KOPT-K1 (cell line): ENCODE results near the gene TMEM132C.

Experiments
- H3K27ac ChIP-seq: fragments of 200-600 bp; sonication (generic); 2 replicates; pipeline ENCODE4 v1.5.1; 2016; ENCODE audit warnings: antibody characterized with exemption, mild to moderate bottlenecking, low read depth, low read length; ENCODE audit not compliant: poor library complexity, severe bottlenecking
- H3K36me3 ChIP-seq: fragments of 200-600 bp; sonication (generic); 2 replicates; pipeline ENCODE4 v1.5.1; 2017; ENCODE audit warnings: antibody characterized with exemption, mild to moderate bottlenecking, low read length, moderate library complexity; ENCODE audit not compliant: insufficient read depth
- H3K9me3 ChIP-seq: fragments of 200-600 bp; sonication (generic); 2 replicates; pipeline ENCODE4 v1.5.1; 2017; ENCODE audit warnings: antibody characterized with exemption, low read length, mild to moderate bottlenecking; ENCODE audit not compliant: insufficient read depth, poor library complexity, severe bottlenecking

Gene TMEM132C

GRCh38 chr12:128619263-128619662 is 352.3 kb downstream of the TMEM132C start:
- Histone ChIP-seq H3K9me3 (no peaks in the 10 kb centered on the region), H3K27ac (no peak overlapping the region), H3K36me3 (no peaks in the 10 kb centered on the region)

- Histone ChIP-seq H3K36me3 (no peaks in the 10 kb centered on the region), H3K9me3 (no peaks in the 10 kb centered on the region), H3K27ac (no peak overlapping the region)
These were observed 354.3 kb downstream of the TMEM132C start for GRCh38 chr12:128621304-128621703.

GRCh38 chr12:128623748-128624147 is 356.8 kb downstream of the TMEM132C start:
- no peak overlapping the region for H3K27ac ChIP-seq
- no peaks in the 10 kb centered on the region for H3K36me3 ChIP-seq
- no peaks in the 10 kb centered on the region for H3K9me3 ChIP-seq

- no peaks in the 10 kb centered on the region for H3K9me3 ChIP-seq
- no peak overlapping the region for H3K27ac ChIP-seq
These were observed 359.9 kb downstream of the TMEM132C start for GRCh38 chr12:128626808-128627320.

GRCh38 chr12:128627659-128628058 is 360.7 kb downstream of the TMEM132C start:
- Histone ChIP-seq H3K9me3 (no peaks in the 10 kb centered on the region), H3K36me3 (no peaks in the 10 kb centered on the region), H3K27ac (no peak overlapping the region)

More at GRCh38 chr12:128626808-128627320, 359.9 kb downstream of the TMEM132C start:
- H3K36me3 ChIP-seq = no peaks in the 10 kb centered on the region

- Histone ChIP-seq H3K27ac (no peak overlapping the region), H3K9me3 (peaks cover 4% of the 10 kb centered on the region), H3K36me3 (no peaks in the 10 kb centered on the region)
These were observed 363.0 kb downstream of the TMEM132C start for GRCh38 chr12:128629979-128630378.

- Histone ChIP-seq H3K27ac (no peak overlapping the region), H3K9me3 (peaks cover 3% of the 10 kb centered on the region), H3K36me3 (no peaks in the 10 kb centered on the region)
These were observed 371.0 kb downstream of the TMEM132C start for GRCh38 chr12:128637642-128638606.

- H3K27ac ChIP-seq = no peak overlapping the region
- no peaks in the 10 kb centered on the region for H3K36me3 ChIP-seq
- no peaks in the 10 kb centered on the region for H3K9me3 ChIP-seq
These were observed 372.1 kb downstream of the TMEM132C start for GRCh38 chr12:128639089-128639488.

- Histone ChIP-seq H3K27ac (no peak overlapping the region), H3K36me3 (no peaks in the 10 kb centered on the region), H3K9me3 (no peaks in the 10 kb centered on the region)
These were observed 376.2 kb downstream of the TMEM132C start for GRCh38 chr12:128643155-128643554.

- Histone ChIP-seq H3K9me3 (no peaks in the 10 kb centered on the region), H3K36me3 (no peaks in the 10 kb centered on the region), H3K27ac (no peak overlapping the region)
These were observed 377.8 kb downstream of the TMEM132C start for GRCh38 chr12:128644664-128645296.

GRCh38 chr12:128649902-128650301 is 382.9 kb downstream of the TMEM132C start:
- H3K9me3 ChIP-seq = no peaks in the 10 kb centered on the region
- H3K36me3 ChIP-seq = no peaks in the 10 kb centered on the region
- no peak overlapping the region for H3K27ac ChIP-seq

- Histone ChIP-seq H3K27ac (no peak overlapping the region), H3K9me3 (no peaks in the 10 kb centered on the region), H3K36me3 (no peaks in the 10 kb centered on the region)
These were observed 385.3 kb downstream of the TMEM132C start for GRCh38 chr12:128652136-128652751.

GRCh38 chr12:128654468-128654867 is 387.5 kb downstream of the TMEM132C start:
- Histone ChIP-seq H3K9me3 (no peaks in the 10 kb centered on the region), H3K36me3 (no peaks in the 10 kb centered on the region)

GRCh38 chr12:128657378-128657777 is 390.4 kb downstream of the TMEM132C start:
- H3K36me3 ChIP-seq = no peaks in the 10 kb centered on the region
- H3K27ac ChIP-seq = no peak overlapping the region
- H3K9me3 ChIP-seq = no peaks in the 10 kb centered on the region

More at GRCh38 chr12:128654468-128654867, 387.5 kb downstream of the TMEM132C start:
- no peak overlapping the region for H3K27ac ChIP-seq
